Measurements from ENCODE around the gene TXNRD2.

GRCh38 chr22:19884954-19885751, 56.5 kb downstream of the TXNRD2 start:
- no peak for TF ChIP-seq CTCF (IDR thresholded peaks at IDR 0.05; ENCODE audit: borderline replicate concordance, extremely low read depth, low read length, poor library complexity, severe bottlenecking)
- no peak for TF ChIP-seq EZH2 (IDR thresholded peaks at IDR 0.05; ENCODE audit: borderline replicate concordance, low read depth, low read length, severe bottlenecking)
